PC-9 (cell line): ENCODE results near the gene NDST1.

ENCODE experiments used
- EZH2 ChIP-seq: fragments of 200-600 bp; sonication (generic); IDR thresholded peaks from 2 replicates; pipeline ENCODE4 v1.8.0; 2017; ENCODE audit warnings: antibody characterized with exemption, low read depth
- TF ChIP-seq, protein P1 (sequence below): fragments of 200-600 bp; sonication (generic); conservative IDR thresholded peaks from 2 replicates; pipeline ENCODE4 v1.6.1; 2017; ENCODE audit warnings: mixed run types, antibody characterized with exemption, mild to moderate bottlenecking, moderate library complexity

DNA sequence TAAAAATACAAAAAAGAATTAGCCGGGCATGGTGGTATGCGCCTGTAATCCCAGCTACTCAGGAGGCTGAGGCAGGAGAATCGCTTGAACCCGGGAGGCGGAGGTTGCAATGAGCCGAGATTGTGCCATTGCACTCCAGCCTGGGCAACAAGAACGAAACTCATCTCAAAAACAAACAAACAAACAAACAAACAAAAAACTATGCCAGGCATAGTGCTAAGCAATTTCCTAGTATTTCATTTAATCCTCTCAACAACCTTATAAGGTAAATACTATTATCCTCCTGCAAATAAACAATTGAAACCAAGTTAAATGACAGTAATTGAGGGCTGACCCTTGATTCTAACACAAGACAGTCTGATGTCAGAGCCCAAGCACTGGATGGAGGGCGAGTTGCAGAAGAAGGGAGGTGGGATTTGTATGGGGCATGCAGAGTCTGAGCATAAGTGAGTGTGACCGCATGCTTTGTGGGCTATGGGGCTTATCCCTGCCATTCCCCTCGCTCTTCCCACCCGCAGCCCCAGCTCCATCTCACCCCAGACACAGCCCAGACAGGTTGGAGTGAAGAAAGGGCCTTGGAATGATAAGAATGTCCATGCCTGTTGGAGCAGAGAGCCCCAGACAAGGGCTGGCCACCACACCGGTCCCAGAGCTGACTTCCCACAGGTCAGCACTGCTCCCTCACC, 34.1 kb upstream of the NDST1 start:
- TF ChIP-seq, protein P1, sequence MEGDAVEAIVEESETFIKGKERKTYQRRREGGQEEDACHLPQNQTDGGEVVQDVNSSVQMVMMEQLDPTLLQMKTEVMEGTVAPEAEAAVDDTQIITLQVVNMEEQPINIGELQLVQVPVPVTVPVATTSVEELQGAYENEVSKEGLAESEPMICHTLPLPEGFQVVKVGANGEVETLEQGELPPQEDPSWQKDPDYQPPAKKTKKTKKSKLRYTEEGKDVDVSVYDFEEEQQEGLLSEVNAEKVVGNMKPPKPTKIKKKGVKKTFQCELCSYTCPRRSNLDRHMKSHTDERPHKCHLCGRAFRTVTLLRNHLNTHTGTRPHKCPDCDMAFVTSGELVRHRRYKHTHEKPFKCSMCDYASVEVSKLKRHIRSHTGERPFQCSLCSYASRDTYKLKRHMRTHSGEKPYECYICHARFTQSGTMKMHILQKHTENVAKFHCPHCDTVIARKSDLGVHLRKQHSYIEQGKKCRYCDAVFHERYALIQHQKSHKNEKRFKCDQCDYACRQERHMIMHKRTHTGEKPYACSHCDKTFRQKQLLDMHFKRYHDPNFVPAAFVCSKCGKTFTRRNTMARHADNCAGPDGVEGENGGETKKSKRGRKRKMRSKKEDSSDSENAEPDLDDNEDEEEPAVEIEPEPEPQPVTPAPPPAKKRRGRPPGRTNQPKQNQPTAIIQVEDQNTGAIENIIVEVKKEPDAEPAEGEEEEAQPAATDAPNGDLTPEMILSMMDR = no peak
- TF ChIP-seq EZH2 = no peak
